Thyroid gland (tissue), 4 donors: ENCODE results near the gene HAGHL.

ENCODE experiments used
- CTCF ChIP-seq, 6 experiments: fragments of 200-600 bp in 3 of 6; fragments of 450-650 bp in 3 of 6; sonication (generic) in 3 of 6; IDR thresholded peaks; one replicate each; pipeline ENCODE4 v1.5.1; 2016 to 2019; ENCODE audit warnings: antibody characterized with exemption in 6 of 6, mild to moderate bottlenecking in 2 of 6, inconsistent platforms in 1 of 6, moderate library complexity in 1 of 6
- POLR2A ChIP-seq, 2 donors: fragments of 450-650 bp; IDR thresholded peaks; one replicate each; pipeline ENCODE4 v1.6.1; 2017; ENCODE audit warnings: antibody characterized with exemption in 2 of 2, mild to moderate bottlenecking in 2 of 2, moderate library complexity in 1 of 2

GRCh38 chr16:764848-765487 lies 38.1 kb downstream of the HAGHL start:
- TF ChIP-seq CTCF (IDR thresholded peaks at IDR 0.05): no peak
- TF ChIP-seq POLR2A (IDR thresholded peaks at IDR 0.05): no peak
